Mucosa of stomach (tissue), 1 donor: ENCODE data around the gene CCL2.

Experiments used
- H3K27me3 ChIP-seq: one replicate; pipeline ENCODE4 v1.7.0; 2013; ENCODE audit warnings: mild to moderate bottlenecking, low read length; ENCODE audit not compliant: control insufficient read depth, insufficient read depth
- H3K36me3 ChIP-seq: one replicate; pipeline ENCODE4 v1.7.0; 2013; ENCODE audit warnings: low read length; ENCODE audit not compliant: control insufficient read depth, insufficient read depth
- H3K4me1 ChIP-seq: one replicate; pipeline ENCODE4 v1.7.0; 2013; ENCODE audit warnings: mild to moderate bottlenecking, low read length; ENCODE audit not compliant: control insufficient read depth, insufficient read depth
- H3K4me3 ChIP-seq: one replicate; pipeline ENCODE4 v1.7.0; 2013; ENCODE audit warnings: low read length
- H3K9ac ChIP-seq: one replicate; pipeline ENCODE4 v1.7.0; 2013; ENCODE audit warnings: mild to moderate bottlenecking, low read length, moderate library complexity
- H3K9me3 ChIP-seq: one replicate; pipeline ENCODE4 v1.7.0; 2013; ENCODE audit warnings: mild to moderate bottlenecking, low read length, moderate library complexity; ENCODE audit not compliant: control insufficient read depth
- donor health status: Pancreatic carcinoma.

The CCL2 gene

DNA sequence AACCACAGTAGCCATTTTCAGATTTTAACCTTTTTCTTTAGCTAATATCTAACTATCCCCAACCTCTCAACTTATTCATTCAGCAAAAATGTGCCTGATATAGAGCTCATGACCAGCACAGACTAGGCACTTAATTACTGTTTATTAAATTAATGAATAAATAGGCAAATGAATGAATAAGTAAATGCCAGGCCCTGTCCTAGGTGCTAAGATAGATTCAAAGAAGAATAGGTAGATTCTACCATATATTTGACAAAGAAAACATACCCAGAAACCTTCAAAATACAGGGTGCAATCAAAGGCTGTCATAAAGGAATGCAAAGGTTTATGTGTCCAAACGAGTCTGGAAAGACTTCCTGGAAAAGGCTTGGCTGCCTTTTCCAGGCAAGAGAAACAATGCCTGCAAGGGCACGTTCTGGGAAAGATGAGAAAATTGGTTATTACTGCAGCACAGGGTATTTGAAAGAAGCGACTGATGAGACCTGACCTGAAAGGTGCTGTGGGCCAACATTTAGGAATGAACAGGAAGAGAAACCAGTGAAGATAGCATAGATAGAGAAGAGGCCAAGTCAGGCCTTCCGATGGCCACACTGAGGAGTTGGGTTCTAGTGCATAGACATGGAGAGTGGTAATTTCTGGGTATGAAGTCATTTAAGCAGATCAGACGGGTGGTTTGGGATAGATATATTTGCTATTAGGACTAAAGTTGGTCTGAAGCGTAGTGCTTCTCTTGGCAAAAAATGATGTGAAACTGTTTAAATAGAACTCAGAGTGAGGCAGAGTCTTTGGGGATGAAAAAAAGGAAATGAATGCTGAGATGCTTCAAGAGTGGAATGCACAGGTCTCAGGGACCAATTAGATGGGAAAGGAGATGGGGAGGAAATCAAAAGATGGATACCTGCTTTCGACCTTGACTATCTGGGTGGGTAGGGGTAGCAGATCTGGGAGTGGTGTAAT, 11.4 kb upstream of the CCL2 start:
- H3K9ac ChIP-seq, result no peak overlapping the region
- H3K9me3 ChIP-seq, result no peaks in the 10 kb centered on the region
- H3K27me3 ChIP-seq, result no peaks in the 10 kb centered on the region
- no peak overlapping the region for H3K4me3 ChIP-seq
- peaks cover 8% of the 10 kb centered on the region for H3K4me1 ChIP-seq
- no peaks in the 10 kb centered on the region for H3K36me3 ChIP-seq

DNA sequence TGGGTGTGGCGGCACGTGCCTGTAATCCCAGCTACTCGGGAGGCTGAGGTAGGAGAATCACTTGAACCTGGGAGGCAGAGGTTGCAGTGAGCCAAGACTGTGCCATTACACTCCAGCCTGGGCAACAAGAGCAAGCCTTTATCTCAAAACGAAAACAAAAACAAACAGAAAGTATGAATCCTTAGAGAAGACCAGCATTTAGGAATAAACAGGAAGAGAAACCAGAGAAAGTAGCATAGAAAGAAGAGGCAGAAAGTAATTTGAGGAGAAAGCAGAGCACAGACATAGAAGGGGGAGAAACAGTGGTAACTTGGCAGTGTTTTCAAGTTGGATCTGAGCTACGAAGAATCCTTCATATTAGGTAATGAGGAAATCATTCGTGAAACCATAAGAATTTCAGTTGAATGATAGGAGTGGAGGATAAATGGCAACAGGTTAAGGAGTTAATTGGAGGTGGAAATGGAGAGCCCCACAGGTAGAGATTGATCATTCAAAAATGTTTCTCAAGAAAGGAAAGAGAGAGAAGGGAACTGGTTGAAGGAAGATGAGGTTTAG, 9.7 kb upstream of the CCL2 start:
- H3K9ac ChIP-seq, result no peak overlapping the region
- H3K36me3 ChIP-seq, result no peaks in the 10 kb centered on the region
- H3K4me3 ChIP-seq, result no peak overlapping the region
- no peaks in the 10 kb centered on the region for H3K27me3 ChIP-seq
- no peaks in the 10 kb centered on the region for H3K9me3 ChIP-seq
- H3K4me1 ChIP-seq, result peaks cover 15% of the 10 kb centered on the region

DNA sequence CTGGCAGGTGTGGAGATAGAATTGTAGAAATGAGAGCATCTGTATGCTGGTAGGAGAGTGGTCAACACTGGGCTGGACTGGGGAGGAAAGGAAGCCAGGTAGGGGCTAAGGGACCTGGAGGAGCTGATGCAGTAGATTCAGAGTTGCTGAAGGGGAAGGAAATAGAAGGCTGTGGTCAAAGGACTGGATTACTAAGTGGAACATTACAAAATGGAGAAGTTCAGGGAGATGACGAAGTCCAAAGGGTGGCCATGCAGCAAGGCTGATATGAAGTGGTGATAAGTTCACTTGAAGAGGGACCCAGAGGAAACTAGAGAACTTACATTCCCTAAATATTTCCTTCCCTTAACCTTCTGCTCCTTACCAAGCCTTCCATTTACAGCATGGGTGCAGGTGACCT, 8.6 kb upstream of the CCL2 start:
- Histone ChIP-seq H3K4me1 (peaks cover 10% of the 10 kb centered on the region), H3K4me3 (no peak overlapping the region), H3K27me3 (no peaks in the 10 kb centered on the region), H3K36me3 (no peaks in the 10 kb centered on the region), H3K9me3 (no peaks in the 10 kb centered on the region), H3K9ac (no peak overlapping the region)

DNA sequence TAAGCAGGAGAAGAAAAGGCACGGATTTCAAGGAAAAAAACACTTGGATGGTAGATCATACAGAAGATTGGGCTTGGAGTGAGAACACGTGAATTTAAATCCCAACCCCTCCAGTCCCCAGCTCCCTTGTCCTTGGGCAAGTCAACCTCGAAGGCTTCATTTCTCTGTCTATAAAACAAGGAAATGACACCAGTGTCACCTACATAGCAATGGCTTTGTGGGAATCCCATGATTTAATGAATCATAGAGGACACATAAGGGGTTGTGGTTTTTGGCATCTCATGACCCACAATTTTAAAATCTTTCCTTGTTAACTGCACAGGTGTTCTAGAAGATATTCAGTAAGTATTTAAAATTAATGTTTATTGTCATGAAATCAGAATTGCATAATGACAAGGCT, 8.2 kb upstream of the CCL2 start:
- H3K9ac ChIP-seq, result no peak overlapping the region
- no peaks in the 10 kb centered on the region for H3K36me3 ChIP-seq
- no peaks in the 10 kb centered on the region for H3K27me3 ChIP-seq
- H3K4me3 ChIP-seq, result no peak overlapping the region
- H3K4me1 ChIP-seq, result peaks cover 10% of the 10 kb centered on the region
- no peaks in the 10 kb centered on the region for H3K9me3 ChIP-seq

DNA sequence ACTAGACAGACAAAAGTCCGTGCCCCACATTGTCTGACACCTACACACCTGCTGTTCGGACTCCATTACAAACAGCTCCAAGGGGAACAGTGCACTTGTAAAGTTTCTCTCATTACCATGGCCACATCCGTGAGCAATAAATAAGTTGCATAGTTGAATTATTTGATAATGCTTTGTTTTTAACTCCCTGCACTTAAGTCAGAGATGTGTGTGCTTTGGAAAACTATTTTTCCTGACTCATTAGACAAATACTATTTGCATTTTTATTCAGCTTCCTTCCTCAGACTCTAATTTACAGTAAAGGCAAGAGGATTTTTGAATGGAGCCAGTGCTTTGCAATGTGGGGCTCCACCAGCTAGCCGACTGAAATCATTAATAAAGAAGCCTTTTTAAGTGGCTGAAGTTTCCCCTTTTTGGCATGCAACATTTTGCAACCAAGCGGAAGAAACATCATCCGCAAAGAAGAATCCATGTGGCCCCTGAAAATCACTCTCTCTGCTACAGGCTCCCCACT, 6.5 kb upstream of the CCL2 start:
- H3K27me3 ChIP-seq, result no peaks in the 10 kb centered on the region
- no peaks in the 10 kb centered on the region for H3K36me3 ChIP-seq
- H3K9me3 ChIP-seq, result no peaks in the 10 kb centered on the region
- H3K9ac ChIP-seq, result no peak overlapping the region
- H3K4me1 ChIP-seq, result peaks cover 22% of the 10 kb centered on the region
- H3K4me3 ChIP-seq, result no peak overlapping the region

DNA sequence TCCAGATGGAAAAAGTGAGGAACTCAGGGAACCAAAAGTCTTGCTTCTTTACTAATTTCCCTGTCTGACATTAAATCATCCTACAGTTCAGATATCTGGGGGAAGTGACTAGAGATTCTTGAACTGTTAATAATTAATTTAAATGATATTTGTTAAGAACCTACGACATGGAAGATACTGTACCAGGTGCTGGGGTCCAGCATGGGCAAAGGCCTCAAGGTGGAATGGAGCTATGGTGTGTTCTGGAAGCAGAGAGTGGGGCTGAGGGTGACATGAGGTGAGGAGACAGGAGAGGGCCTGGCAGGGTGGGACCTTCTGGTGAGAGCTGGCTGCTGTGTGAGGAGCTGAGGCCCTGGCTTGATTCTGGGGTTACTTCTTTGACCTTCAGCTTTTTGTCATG, 6.0 kb upstream of the CCL2 start:
- H3K9me3 ChIP-seq, result no peaks in the 10 kb centered on the region
- H3K4me1 ChIP-seq, result peaks cover 27% of the 10 kb centered on the region
- no peak overlapping the region for H3K4me3 ChIP-seq
- no peak overlapping the region for H3K9ac ChIP-seq
- no peaks in the 10 kb centered on the region for H3K36me3 ChIP-seq
- no peaks in the 10 kb centered on the region for H3K27me3 ChIP-seq

DNA sequence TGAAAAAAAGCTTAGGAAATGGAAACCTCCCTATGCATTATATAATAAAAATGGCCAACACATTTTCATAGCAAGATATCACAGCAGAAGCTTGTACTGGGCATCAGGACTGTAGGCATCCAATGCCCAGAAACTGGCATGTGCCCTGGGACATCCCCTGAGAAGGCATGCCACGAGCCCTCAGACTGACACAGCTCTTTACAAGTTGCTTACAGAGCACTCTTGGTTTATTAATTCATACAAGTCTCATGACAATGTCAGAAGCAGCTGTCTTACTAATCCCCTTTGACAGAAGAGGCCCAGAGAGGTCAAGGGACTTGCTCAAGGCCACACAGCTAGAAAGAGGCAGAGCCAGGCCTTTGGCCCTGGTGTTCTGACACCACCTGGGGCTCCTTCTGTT, 5.6 kb upstream of the CCL2 start:
- no peak overlapping the region for H3K4me3 ChIP-seq
- peaks cover 31% of the 10 kb centered on the region for H3K4me1 ChIP-seq
- H3K9ac ChIP-seq, result no peak overlapping the region
- H3K36me3 ChIP-seq, result no peaks in the 10 kb centered on the region
- H3K27me3 ChIP-seq, result no peaks in the 10 kb centered on the region
- H3K9me3 ChIP-seq, result no peaks in the 10 kb centered on the region

DNA sequence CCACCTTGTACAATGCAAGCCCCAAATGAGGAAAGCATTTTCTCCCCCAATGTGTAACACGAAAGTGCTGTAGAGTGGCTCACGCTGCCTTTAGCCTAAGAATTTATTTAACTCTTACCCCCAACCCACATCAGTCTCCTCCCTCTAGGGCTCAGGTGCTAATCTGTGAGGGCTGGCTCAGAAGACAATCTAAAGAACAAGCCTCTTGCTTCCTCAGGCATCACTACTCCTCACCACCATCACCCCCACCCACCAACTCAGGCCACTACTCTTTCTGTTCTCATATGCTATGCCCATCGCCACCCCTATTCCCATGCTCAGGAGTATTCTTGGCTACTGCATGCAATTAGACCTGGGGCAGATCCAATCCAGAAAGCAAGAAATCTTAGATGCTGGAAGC, 3.9 kb upstream of the CCL2 start:
- H3K27me3 ChIP-seq, result no peaks in the 10 kb centered on the region
- H3K9me3 ChIP-seq, result no peaks in the 10 kb centered on the region
- no peaks in the 10 kb centered on the region for H3K36me3 ChIP-seq
- no peak overlapping the region for H3K9ac ChIP-seq
- no peak overlapping the region for H3K4me3 ChIP-seq
- peaks cover 34% of the 10 kb centered on the region for H3K4me1 ChIP-seq

DNA sequence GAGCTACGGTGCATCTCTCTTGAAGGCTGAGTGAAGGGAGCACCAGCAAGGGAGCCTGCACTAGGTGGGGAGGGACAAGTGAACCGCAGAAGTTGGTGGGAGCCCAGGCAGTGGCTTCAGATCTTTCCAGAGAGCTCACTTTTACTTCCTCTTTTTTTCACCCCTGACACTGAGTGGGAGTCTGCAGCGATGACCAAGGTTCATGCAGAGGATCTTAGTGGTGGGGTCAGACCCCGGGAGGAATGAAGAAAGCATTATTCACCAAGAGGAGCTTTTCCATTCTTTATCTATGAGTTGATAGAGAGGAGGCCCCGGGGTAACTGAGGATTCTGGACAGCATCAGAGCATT, 3.0 kb upstream of the CCL2 start:
- no peaks in the 10 kb centered on the region for H3K9me3 ChIP-seq
- H3K36me3 ChIP-seq, result no peaks in the 10 kb centered on the region
- H3K4me1 ChIP-seq, result peaks cover 34% of the 10 kb centered on the region
- no peak overlapping the region for H3K9ac ChIP-seq
- no peaks in the 10 kb centered on the region for H3K27me3 ChIP-seq
- no peak overlapping the region for H3K4me3 ChIP-seq

DNA sequence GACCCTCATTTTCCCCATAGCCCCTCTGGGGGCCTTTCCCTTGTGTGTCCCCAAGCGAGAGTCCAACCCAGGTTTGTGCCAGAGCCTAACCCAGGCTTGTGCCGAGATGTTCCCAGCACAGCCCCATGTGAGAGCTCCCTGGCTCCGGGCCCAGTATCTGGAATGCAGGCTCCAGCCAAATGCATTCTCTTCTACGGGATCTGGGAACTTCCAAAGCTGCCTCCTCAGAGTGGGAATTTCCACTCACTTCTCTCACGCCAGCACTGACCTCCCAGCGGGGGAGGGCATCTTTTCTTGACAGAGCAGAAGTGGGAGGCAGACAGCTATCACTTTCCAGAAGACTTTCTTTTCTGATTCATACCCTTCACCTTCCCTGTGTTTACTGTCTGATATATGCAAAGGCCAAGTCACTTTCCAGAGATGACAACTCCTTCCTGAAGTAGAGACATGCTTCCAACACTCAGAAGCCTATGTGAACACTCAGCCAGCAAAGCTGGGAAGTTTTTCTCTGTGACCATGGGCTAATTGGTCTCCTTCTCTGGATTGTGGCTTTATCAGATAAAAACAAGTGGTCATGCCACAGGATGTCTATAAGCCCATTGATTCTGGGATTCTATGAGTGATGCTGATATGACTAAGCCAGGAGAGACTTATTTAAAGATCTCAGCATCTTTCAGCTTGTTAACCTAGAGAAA, 2.5 kb upstream of the CCL2 start:
- Histone ChIP-seq H3K9ac (no peak overlapping the region), H3K9me3 (no peaks in the 10 kb centered on the region), H3K4me3 (no peak overlapping the region), H3K27me3 (no peaks in the 10 kb centered on the region), H3K4me1 (peaks cover 34% of the 10 kb centered on the region), H3K36me3 (no peaks in the 10 kb centered on the region)

DNA sequence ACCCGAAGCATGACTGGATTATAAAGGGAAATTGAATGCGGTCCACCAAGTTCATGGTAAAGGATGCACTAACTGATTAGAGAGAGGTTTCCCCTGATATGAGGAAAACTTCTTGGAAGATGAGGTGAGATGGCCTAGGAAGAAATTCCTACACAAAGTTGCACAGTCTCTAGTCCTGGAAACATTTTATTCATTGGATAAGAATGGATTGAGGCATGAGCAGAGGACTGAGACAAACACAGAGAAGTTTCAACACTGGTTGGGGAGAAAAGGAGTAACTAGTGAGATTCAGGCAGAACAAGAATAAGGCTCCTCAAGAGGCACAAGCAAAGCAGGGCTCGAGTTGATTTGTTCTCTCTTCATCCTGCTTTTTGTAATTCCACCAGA, 2.0 kb upstream of the CCL2 start:
- Histone ChIP-seq H3K9ac (no peak overlapping the region), H3K27me3 (no peaks in the 10 kb centered on the region), H3K9me3 (no peaks in the 10 kb centered on the region), H3K36me3 (no peaks in the 10 kb centered on the region), H3K4me3 (no peak overlapping the region), H3K4me1 (peaks cover 34% of the 10 kb centered on the region)

DNA sequence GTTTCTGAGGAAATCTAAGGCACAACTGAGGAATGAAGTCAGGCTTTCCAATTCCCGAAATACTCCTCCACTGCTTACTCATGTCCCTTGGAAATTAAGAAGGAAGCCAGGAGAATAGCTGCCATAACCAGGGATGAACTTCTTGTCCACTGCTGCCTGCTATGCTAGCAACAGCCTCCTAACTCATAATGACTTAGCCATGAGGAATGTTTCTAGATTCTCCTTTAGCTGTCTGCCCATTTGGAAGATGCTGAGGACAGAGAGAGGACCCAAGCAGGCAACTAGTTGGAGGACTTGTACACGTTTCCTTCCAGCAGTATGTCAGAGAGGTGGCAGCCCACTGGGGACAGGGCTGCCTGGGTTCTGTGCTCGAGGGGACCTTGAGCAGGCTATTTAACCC, 939 bp upstream of the CCL2 start:
- H3K36me3 ChIP-seq, result no peaks in the 10 kb centered on the region
- H3K9ac ChIP-seq, result no peak overlapping the region
- H3K4me3 ChIP-seq, result no peak overlapping the region
- peaks cover 27% of the 10 kb centered on the region for H3K4me1 ChIP-seq
- no peaks in the 10 kb centered on the region for H3K9me3 ChIP-seq
- no peaks in the 10 kb centered on the region for H3K27me3 ChIP-seq
